GM18858 (cell line): Measurements from ENCODE around the gene SPATA20.

Experiments
- ATAC-seq: cut with Tn5 transposase; IDR thresholded peaks from one replicate; pipeline ENCODE4 v1.9.1; 2021; ENCODE audit not compliant: unreplicated experiment

Gene SPATA20

DNA sequence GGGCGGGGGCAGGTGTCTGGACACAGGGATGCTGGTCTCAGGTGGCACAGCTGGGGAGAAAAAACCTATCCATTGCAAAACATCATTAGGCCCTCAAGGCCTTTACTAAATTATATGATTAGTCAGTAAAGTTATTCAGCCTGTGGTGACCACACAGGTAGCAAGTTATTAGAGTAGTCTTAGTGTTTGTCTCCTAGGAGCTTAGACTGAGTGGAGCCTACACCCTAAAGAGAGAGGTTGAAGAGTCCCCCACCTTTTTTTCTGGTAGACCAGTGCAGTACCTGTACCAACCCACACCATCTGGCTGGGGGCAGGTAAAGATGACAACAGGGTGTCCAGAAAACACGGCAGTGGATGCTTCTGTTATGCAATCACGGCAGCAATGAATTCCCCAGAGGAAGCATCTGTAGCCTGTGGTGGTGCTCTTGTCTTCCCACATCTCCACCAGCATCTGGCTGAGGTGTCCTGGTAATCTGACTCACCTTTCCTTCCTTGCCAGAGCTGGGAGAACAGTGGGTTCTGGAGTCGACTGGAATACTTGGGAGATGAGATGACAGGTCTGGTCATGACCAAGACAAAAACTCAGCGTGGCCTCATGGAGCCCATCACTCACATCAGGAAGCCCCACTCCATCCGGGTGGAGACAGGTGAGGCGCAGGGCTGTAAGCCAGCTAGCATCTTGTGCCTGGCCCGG, 27.7 kb upstream of the SPATA20 start:
- ATAC-seq, result no peak

GRCh38 chr17:50520483-50520882, 26.5 kb upstream of the SPATA20 start:
- no peak for ATAC-seq

DNA sequence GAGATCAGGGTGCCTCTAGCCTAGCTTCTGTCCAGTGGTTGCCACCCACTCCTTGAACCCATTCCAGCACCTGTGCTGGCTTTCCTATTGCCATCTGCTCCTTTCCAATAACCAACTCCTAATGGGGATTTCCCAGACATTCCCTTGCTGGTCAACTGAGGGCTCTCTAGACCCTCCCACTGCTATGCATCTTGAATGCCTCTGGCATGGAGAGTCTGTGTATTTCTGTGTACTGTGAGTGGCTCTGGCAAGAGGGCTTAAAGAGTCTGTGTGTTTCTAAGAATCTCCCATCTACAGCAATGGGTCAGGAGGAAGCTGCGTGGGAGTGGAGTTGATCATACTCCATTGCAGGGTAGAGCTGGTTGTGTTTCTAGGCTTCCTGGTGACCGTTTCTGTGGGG, 25.5 kb upstream of the SPATA20 start:
- no peak for ATAC-seq

DNA sequence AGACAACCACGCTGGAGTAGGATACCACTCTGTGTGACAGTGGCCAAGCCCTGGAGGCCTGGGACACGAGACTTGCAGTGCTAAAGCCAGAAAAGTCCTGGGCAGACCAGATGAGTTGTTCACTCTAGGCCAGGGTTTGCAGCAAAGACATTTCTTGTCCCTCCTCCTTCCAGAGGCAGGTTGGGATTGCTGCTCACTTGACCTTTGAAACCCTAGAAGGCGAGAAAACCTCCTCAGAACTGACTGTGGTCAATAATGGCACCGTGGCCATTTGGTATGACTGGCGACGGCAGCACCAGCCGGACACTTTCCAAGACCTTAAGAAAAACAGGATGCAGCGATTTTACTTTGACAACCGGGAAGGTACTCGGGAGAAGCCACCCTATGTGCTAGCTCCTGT, 24.2 kb upstream of the SPATA20 start:
- no peak for ATAC-seq

DNA sequence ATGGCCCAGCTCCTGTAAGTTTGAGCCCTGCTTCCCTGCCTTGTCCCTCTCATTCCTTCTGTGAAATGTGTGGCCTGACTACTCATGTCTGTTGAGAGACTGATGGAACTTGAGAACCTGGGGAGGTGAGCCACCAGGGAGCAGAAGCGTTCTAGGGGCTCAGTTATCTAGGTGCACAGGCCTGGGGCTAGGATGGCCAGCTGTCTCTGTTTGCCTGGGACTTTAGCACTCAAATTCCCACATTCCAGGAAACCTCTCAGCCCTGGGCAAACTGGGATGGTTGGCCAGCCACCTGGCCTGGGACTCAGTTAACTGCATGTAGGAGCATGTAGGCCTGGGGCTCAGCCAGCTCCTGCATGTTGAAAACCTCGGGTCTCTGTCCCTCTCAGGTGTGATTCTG, 23.8 kb upstream of the SPATA20 start:
- no peak for ATAC-seq

- no peak for ATAC-seq
Measured at GRCh38 chr17:50524838-50525237, 22.1 kb upstream of the SPATA20 start.

GRCh38 chr17:50527155-50527762, 19.7 kb upstream of the SPATA20 start:
- no peak for ATAC-seq

GRCh38 chr17:50527949-50528474, 19.0 kb upstream of the SPATA20 start:
- no peak for ATAC-seq

DNA sequence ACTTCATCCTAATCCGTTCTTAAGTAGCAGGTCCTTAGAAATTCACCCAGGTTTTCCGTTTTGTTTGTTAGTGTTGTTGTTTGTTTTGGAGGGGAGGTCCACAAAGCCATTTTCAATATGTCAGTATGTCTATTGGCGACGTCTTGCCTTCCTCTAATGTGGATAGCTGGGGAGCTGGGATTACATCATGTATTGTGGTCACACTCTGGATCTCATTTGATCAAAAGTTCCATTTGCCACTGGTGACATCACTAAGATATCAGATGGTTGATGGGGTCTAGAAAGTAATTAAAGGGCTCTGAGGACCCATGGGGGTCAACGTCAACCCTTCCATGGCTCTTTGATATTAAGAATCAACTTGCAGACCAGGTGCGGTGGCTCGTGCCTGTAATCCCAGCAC, 17.1 kb upstream of the SPATA20 start:
- ATAC-seq, result no peak

DNA sequence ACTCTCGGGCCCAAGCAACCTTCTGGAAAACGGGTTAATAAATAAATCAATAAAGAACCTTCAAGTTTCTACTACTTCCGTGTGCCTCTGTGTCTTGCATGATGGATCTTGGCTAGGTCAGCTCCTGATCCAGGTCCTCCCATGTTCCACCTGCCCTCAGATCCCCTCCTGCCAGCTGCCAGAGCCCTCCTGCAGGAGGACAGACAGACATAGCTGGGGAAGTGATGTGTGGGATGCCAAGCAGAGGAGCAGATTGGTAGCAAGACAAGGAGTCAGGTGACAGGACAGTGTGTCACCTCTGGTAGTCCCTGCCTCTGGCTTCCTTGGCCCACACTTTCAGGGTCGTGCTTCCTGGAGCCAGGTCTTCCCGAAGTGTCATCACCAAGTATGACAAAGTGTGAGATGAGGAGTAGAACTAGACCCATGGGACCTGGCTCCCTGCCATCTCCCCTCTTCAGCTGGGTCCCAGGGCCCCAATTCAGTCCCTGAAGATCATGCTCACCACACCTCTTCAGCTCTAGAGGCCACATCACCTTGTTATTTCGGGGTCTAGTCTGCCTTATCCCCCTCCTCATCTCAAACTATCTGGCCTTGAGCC, 15.4 kb upstream of the SPATA20 start:
- no peak for ATAC-seq

GRCh38 chr17:50532452-50533024, 14.4 kb upstream of the SPATA20 start, which contains the start of gene EPN3:
Gene EPN3, plus strand, starts transcription at chr17:50532735. Its CDS starts 3,822 bp downstream, at chr17:50536557.
- no peak for ATAC-seq

DNA sequence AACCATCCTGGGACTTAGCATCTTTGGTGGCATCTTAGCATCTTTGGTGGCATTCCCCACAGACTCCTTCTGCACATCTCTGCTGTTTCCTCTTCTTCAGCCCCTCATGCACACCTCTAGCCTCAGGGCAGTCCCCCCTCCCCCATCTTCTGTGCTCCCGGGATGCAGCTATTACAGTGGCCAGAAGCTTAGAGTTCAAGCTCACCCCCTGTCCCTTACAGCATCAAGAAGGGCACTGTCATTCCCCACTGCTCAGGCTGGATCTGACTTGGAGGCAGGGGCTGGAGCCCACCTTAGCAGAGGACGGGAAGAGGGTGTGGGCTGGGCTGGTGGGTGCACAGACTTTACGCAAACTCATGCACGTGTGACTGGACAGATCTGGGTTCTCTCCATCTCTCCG, 13.8 kb upstream of the SPATA20 start:
- no peak for ATAC-seq

- ATAC-seq, result no peak
Measured at GRCh38 chr17:50533720-50534148, 13.2 kb upstream of the SPATA20 start.

GRCh38 chr17:50534222-50534978, 12.6 kb upstream of the SPATA20 start:
- ATAC-seq, result no peak

GRCh38 chr17:50534979-50535326, 12.0 kb upstream of the SPATA20 start:
- no peak for ATAC-seq

DNA sequence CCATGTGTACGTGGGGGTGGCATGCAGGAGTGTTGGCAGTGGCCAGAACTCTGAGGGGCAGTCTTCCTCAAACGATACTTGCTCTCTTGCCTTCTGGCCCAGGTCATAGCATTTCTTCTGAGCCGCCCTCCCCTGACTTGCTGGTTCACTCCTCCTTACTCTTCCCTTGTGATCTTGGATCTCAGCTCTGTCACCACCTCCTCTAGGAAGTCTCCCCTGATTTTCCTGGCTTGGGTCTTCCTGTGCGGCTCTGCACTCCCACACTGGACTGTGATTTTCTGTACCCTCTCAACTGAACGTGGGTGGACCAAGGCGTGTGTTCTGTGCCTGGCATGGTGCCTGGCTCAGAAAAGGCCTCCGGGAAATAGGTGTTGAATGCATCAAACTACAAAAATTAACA, 11.6 kb upstream of the SPATA20 start:
- no peak for ATAC-seq

GRCh38 chr17:50536683-50537646, 10.0 kb upstream of the SPATA20 start:
- ATAC-seq, result no peak

DNA sequence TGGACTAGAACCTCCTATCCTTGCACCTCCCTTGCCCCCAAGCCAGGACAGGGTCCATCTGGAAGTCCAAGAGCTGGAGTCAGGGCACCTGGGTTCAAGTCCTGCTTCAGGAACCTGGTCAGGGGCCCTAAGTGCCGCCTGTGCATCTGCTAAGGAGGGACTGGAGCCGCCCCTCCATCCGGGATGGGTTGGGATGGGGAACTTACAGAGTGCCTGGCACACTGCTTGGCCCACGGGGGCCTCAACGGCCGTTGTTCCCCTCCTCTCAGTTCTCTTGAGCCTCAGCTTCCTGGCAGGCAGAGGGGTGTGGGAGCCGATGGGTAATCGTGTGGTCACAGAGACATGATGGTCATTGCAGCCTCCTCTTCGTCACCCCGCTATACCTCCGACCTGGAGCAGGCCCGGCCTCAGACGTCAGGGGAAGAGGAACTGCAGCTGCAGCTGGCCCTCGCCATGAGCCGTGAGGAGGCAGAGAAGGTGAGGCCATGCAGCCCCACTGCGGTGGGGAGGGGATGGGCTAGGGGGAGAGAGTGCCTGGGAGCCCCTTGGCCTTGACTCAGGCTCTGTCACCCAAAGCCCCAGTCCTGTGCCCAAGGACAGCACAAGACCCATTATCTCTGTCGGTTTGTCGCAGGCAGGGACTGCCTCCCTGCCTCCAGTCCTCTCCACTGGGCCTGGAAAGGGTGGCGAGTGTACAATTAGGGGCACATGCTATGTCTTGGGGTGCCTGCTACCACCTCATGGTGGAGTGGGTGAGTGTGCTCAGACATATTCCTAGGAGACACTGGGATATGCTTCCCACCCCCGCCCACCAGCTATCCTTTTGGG, 9.0 kb upstream of the SPATA20 start:
- no peak for ATAC-seq
